B cell (primary cell): ENCODE data around the gene PRR20E. TPM values are rescaled to one million over a fixed set of nuclear protein-coding genes. Genes with fewer than 3 reads are reported as not detected.

ENCODE experiments used
- ATAC-seq: fragments of 200-7000 bp; cut with Tn5 transposase; one replicate; pipeline ENCODE4 v1.10.0; 2021; ENCODE audit warnings: low read depth, mild to moderate bottlenecking, moderate number of reproducible peaks, moderate library complexity
- CTCF ChIA-PET: fragments of 350-600 bp; sonication (Branson Sonifier 250); formaldehyde crosslinking; loops from one replicate; lab custom pipeline; 2021; ENCODE audit warnings: antibody characterized with exemption, inconsistent platforms; lab: Charles Lee
- POLR2A ChIA-PET: fragments of 350-600 bp; sonication (Branson Sonifier 250); formaldehyde crosslinking; loops from one replicate; lab custom pipeline; 2021; ENCODE audit warnings: antibody characterized with exemption; lab: Charles Lee
- DNase-seq: peaks from one replicate; pipeline ENCODE4 v3.0.0; 2013
- H2AFZ ChIP-seq: 2 replicates; pipeline ENCODE4 v1.6.1; 2012; ENCODE audit warnings: mild to moderate bottlenecking, low read depth, low read length; ENCODE audit not compliant: insufficient read depth, poor library complexity, severe bottlenecking
- H3K27ac ChIP-seq, 2 donors: 1 replicate in 1 of 2; 2 replicates in 1 of 2; pipeline ENCODE4 v1.5.1; 2012 to 2013; ENCODE audit warnings: low read length in 2 of 2, mild to moderate bottlenecking in 2 of 2, moderate library complexity in 1 of 2
- H3K27me3 ChIP-seq, 4 experiments: fragments of 200-600 bp in 1 of 4; sonication (generic) in 1 of 4; replicated peaks in 1 of 4; 1 replicate in 2 of 4; 2 replicates in 2 of 4; pipeline versions ENCODE4 v1.6.1 to v1.7.0; 2013 to 2016; ENCODE audit warnings: low read length in 3 of 4, mild to moderate bottlenecking in 2 of 4, mixed read lengths in 1 of 4, moderate library complexity in 1 of 4; ENCODE audit not compliant: insufficient read depth in 4 of 4, control insufficient read depth in 3 of 4; ENCODE audit errors: control extremely low read depth in 1 of 4
- H3K36me3 ChIP-seq, 2 experiments: replicated peaks in 1 of 2; 1 replicate in 1 of 2; 2 replicates in 1 of 2; pipeline versions ENCODE4 v1.6.1 to v1.7.1; 2013; ENCODE audit warnings: low read length in 1 of 2; ENCODE audit not compliant: insufficient read depth in 2 of 2, control insufficient read depth in 1 of 2; ENCODE audit errors: control extremely low read depth in 1 of 2, extremely low read depth in 1 of 2
- H3K4me1 ChIP-seq, 2 donors: fragments of 200-600 bp in 1 of 2; sonication (generic) in 1 of 2; 1 replicate in 1 of 2; 2 replicates in 1 of 2; pipeline versions ENCODE4 v1.5.1 to v1.6.1; 2013 to 2017; ENCODE audit warnings: low read length in 2 of 2; ENCODE audit not compliant: control insufficient read depth in 2 of 2, insufficient read depth in 2 of 2
- H3K4me2 ChIP-seq: replicated peaks from 2 replicates; pipeline ENCODE3; 2012; ENCODE audit warnings: mild to moderate bottlenecking, low read depth, low read length; ENCODE audit not compliant: poor library complexity, severe bottlenecking
- H3K4me3 ChIP-seq, 5 experiments: fragments of 200-600 bp in 1 of 5; sonication (generic) in 1 of 5; 1 replicate in 3 of 5; 2 replicates in 2 of 5; pipeline versions ENCODE4 v1.5.1 to v1.7.0; 2011 to 2016; ENCODE audit warnings: low read length in 4 of 5, mild to moderate bottlenecking in 4 of 5, low read depth in 2 of 5, control low read depth in 1 of 5, moderate library complexity in 1 of 5; ENCODE audit not compliant: insufficient read depth in 1 of 5; ENCODE audit errors: control extremely low read depth in 1 of 5, extremely low read depth in 1 of 5
- H3K79me2 ChIP-seq: fragments of 200-600 bp; sonication (generic); one replicate; pipeline ENCODE4 v1.6.0; 2016; ENCODE audit warnings: low read length; ENCODE audit not compliant: control insufficient read depth, insufficient read depth
- H3K9ac ChIP-seq: fragments of 200-600 bp; sonication (generic); 2 replicates; pipeline ENCODE4 v1.6.1; 2017; ENCODE audit warnings: mild to moderate bottlenecking, low read length, moderate library complexity
- H3K9me3 ChIP-seq, 3 donors: one replicate each; pipeline versions ENCODE4 v1.6.1 to v1.7.1; 2013; ENCODE audit warnings: low read length in 2 of 3; ENCODE audit not compliant: control insufficient read depth in 2 of 3, insufficient read depth in 1 of 3; ENCODE audit errors: control extremely low read depth in 1 of 3
- H4K20me1 ChIP-seq: 2 replicates; pipeline ENCODE4 v1.6.0; 2012; ENCODE audit warnings: mild to moderate bottlenecking, low read length; ENCODE audit not compliant: insufficient read depth, control insufficient read depth, poor library complexity, severe bottlenecking
- H3K27ac Mint-ChIP-seq: one replicate; pipeline ENCODE4 v1.8.0; 2021; ENCODE audit warnings: mixed read lengths
- H3K27me3 Mint-ChIP-seq: one replicate; pipeline ENCODE4 v1.8.0; 2021; ENCODE audit warnings: mixed read lengths
- H3K4me1 Mint-ChIP-seq: one replicate; pipeline ENCODE4 v1.8.0; 2021; ENCODE audit warnings: mixed read lengths
- H3K4me3 Mint-ChIP-seq: one replicate; pipeline ENCODE4 v1.8.0; 2021; ENCODE audit warnings: mixed read lengths
- H3K9me3 Mint-ChIP-seq: one replicate; pipeline ENCODE4 v1.8.0; 2022; ENCODE audit warnings: mixed read lengths; ENCODE audit not compliant: insufficient read depth
- CTCF ChIP-seq: fragments of 200-600 bp; IDR thresholded peaks from one replicate; pipeline ENCODE4 v1.8.0; 2022; ENCODE audit warnings: antibody characterized with exemption, mild to moderate bottlenecking
- EZH2 ChIP-seq: IDR thresholded peaks from 2 replicates; pipeline ENCODE4 v1.6.1; 2012; ENCODE audit warnings: borderline replicate concordance, low read depth, mild to moderate bottlenecking, moderate library complexity, low read length; ENCODE audit not compliant: insufficient read depth, poor library complexity, severe bottlenecking
- WGBS: methylation state at CpG from one replicate; pipeline ENCODE4 v1.1.5; 2013; ENCODE audit warnings: missing lambda C conversion rate; ENCODE audit not compliant: insufficient coverage; 5-methylcytosine and 5-hydroxymethylcytosine counted together
- intact Hi-C: fragments of 100-400 bp; cut with micrococcal nuclease; formaldehyde crosslinking; loops from one replicate; pipeline ENCODE4 v1.10.0; 2022
- polyA plus RNA-seq: library from polyadenylated mRNA; depleted of rRNA; stranded (reverse); fragments of >200 nt; gene quantifications from 2 replicates; pipeline ENCODE4 v1.2.3, GENCODE V29; 2012
- total RNA-seq, 2 donors: library from RNA; stranded (reverse); fragments of 120-200 nt in 1 of 2; gene quantifications; 1 replicate in 1 of 2; 2 replicates in 1 of 2; pipeline versions ENCODE4 v1.2.3 to v1.2.4, GENCODE V29; 2013 to 2022

PRR20E gene
- total and polyA plus RNA-seq, 2 donors (not counting 1 experiment from before 2014, with no cell fraction given) = not detected

- no peak for TF ChIP-seq CTCF
- CTCF ChIA-PET = no interaction called here
- Mint-ChIP-seq H3K9me3 (no peaks in the 10 kb centered on the region), H3K4me1 (no peaks in the 10 kb centered on the region), H3K27me3 (no peaks in the 10 kb centered on the region), H3K4me3 (no peak overlapping the region), H3K27ac (no peak overlapping the region)
- no peak for ATAC-seq
- intact Hi-C loops = no loop called here
- no peak overlapping the region for H2AFZ ChIP-seq
- no peaks in the 10 kb centered on the region for H3K27me3 ChIP-seq
- POLR2A ChIA-PET = no interaction called here
- no peaks in the 10 kb centered on the region for H3K36me3 ChIP-seq
- H3K4me2 ChIP-seq = no peak overlapping the region
- no peaks in the 10 kb centered on the region for H3K4me1 ChIP-seq
- DNase-seq = no peak
- 87% methylated on average over 4 of the region's 6 CpGs for WGBS
- H3K79me2 ChIP-seq = no peaks in the 10 kb centered on the region
- H3K27ac ChIP-seq = no peak overlapping the region
- no peak overlapping the region for H3K4me3 ChIP-seq
- H3K9ac ChIP-seq = no peak overlapping the region
- no peaks in the 10 kb centered on the region for H4K20me1 ChIP-seq
- no peaks in the 10 kb centered on the region for H3K9me3 ChIP-seq
These were observed 38.1 kb upstream of the PRR20E start for GRCh38 chr13:57128909-57129308.

- intact Hi-C loops = no loop called here
- H3K27me3 ChIP-seq = no peaks in the 10 kb centered on the region
- no peak for TF ChIP-seq CTCF
- no peak for TF ChIP-seq EZH2
- ChIA-PET CTCF (no interaction called here), POLR2A (no interaction called here)
- Mint-ChIP-seq H3K9me3 (peaks cover 3% of the 10 kb centered on the region), H3K27ac (no peak overlapping the region), H3K4me1 (no peaks in the 10 kb centered on the region), H3K4me3 (no peak overlapping the region), H3K27me3 (no peaks in the 10 kb centered on the region)
- H3K27ac ChIP-seq = no peak overlapping the region
- no peak for DNase-seq
- no peaks in the 10 kb centered on the region for H3K79me2 ChIP-seq
- ATAC-seq = no peak
- no peak overlapping the region for H3K4me2 ChIP-seq
- H3K4me1 ChIP-seq = no peaks in the 10 kb centered on the region
- H3K4me3 ChIP-seq = no peak overlapping the region
- no peaks in the 10 kb centered on the region for H3K36me3 ChIP-seq
- H3K9ac ChIP-seq = no peak overlapping the region
- no peaks in the 10 kb centered on the region for H3K9me3 ChIP-seq
- no peak overlapping the region for H2AFZ ChIP-seq
- 100% methylated on average over 1 of the region's 2 CpGs for WGBS
- H4K20me1 ChIP-seq = no peaks in the 10 kb centered on the region
These were observed 30.9 kb upstream of the PRR20E start for GRCh38 chr13:57136093-57136492.
